MM.1S (cell line): ENCODE results near the gene SPATA17.

ENCODE experiments used
- DNase-seq: peaks from one replicate; pipeline ENCODE4 v3.0.0-alpha.2; 2015
- H2AFZ ChIP-seq: fragments of 300-600 bp; sonication (generic); 2 replicates; pipeline ENCODE4 v1.6.0; 2016; ENCODE audit warnings: antibody characterized with exemption, low read length
- H3F3A ChIP-seq: fragments of 300-600 bp; sonication (generic); 2 replicates; pipeline ENCODE4 v1.6.1; 2016; ENCODE audit warnings: mild to moderate bottlenecking, antibody characterized with exemption, low read length, moderate library complexity, mixed read lengths; ENCODE audit not compliant: insufficient read depth
- H3K27ac ChIP-seq: fragments of 300-600 bp; sonication (generic); 2 replicates; pipeline ENCODE4 v1.5.1; 2016; ENCODE audit warnings: mild to moderate bottlenecking, low read length
- H3K27me3 ChIP-seq: fragments of 300-600 bp; sonication (generic); replicated peaks from 2 replicates; pipeline ENCODE4 v1.6.0; 2016; ENCODE audit warnings: low read length; ENCODE audit not compliant: insufficient read depth
- H3K36me3 ChIP-seq: fragments of 300-600 bp; sonication (generic); replicated peaks from 2 replicates; pipeline ENCODE4 v1.6.1; 2016; ENCODE audit warnings: mild to moderate bottlenecking, low read length, mixed read lengths; ENCODE audit not compliant: insufficient read depth
- H3K4me1 ChIP-seq: fragments of 300-600 bp; sonication (generic); 2 replicates; pipeline ENCODE4 v1.6.1; 2016; ENCODE audit warnings: low read length, mixed read lengths
- H3K4me2 ChIP-seq: fragments of 300-600 bp; sonication (generic); 2 replicates; pipeline ENCODE4 v1.6.0; 2016; ENCODE audit warnings: low read depth, low read length
- H3K4me3 ChIP-seq: fragments of 300-600 bp; sonication (generic); 2 replicates; pipeline ENCODE4 v1.5.1; 2016; ENCODE audit warnings: low read length, mixed read lengths
- H3K79me2 ChIP-seq: fragments of 300-600 bp; sonication (generic); 2 replicates; pipeline ENCODE4 v1.6.1; 2016; ENCODE audit warnings: mixed run types, low read length, mixed read lengths
- H3K9ac ChIP-seq: fragments of 300-600 bp; sonication (generic); 2 replicates; pipeline ENCODE4 v1.6.1; 2016; ENCODE audit warnings: low read length, mixed read lengths
- H3K9me2 ChIP-seq: fragments of 300-600 bp; sonication (generic); replicated peaks from 2 replicates; pipeline ENCODE4 v1.6.1; 2016; ENCODE audit warnings: mild to moderate bottlenecking, low read length, mixed read lengths; ENCODE audit not compliant: insufficient read depth
- H3K9me3 ChIP-seq: fragments of 300-600 bp; sonication (generic); replicated peaks from 2 replicates; pipeline ENCODE4 v1.6.1; 2016; ENCODE audit warnings: mild to moderate bottlenecking, low read length, mixed read lengths; ENCODE audit not compliant: insufficient read depth
- H4K20me1 ChIP-seq: fragments of 300-600 bp; sonication (generic); 2 replicates; pipeline ENCODE4 v1.6.1; 2016; ENCODE audit warnings: mild to moderate bottlenecking, low read length, moderate library complexity, mixed read lengths; ENCODE audit not compliant: insufficient read depth
- EZH2 ChIP-seq: fragments of 300-600 bp; sonication (generic); optimal IDR thresholded peaks from 2 replicates; pipeline ENCODE3; 2017; ENCODE audit warnings: low read depth, mild to moderate bottlenecking, antibody characterized with exemption, low read length, mixed read lengths
- EZH2phosphoT487 ChIP-seq: fragments of 300-600 bp; sonication (generic); IDR thresholded peaks from 2 replicates; pipeline ENCODE4 v1.6.1; 2018; ENCODE audit warnings: antibody characterized with exemption, low read length
- TF ChIP-seq, protein P1 (sequence below): fragments of 300-600 bp; sonication (generic); IDR thresholded peaks from 2 replicates; pipeline ENCODE4 v1.5.1; 2016; ENCODE audit warnings: antibody characterized with exemption, low read length, mixed read lengths

The SPATA17 gene

DNA sequence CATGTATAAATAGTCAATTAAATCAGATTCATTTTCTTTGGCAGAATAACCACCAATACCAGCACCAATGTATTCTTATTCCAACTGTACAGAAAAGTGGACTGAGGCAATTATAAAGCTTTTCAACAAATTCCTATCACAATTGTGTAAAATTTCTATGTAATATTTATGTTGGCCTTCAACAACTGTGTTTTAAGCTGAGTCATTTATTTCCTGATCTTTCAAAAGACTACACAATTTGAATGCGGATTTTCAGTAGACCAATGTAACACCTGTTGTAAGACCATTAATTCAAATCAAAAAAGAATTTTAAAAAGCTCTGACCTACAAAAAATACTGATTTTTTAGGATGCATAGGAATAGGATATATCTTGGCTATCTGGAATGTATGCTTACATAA, 25.8 kb upstream of the SPATA17 start:
- no peak for TF ChIP-seq EZH2
- no peak for TF ChIP-seq EZH2phosphoT487
- TF ChIP-seq, protein P1, sequence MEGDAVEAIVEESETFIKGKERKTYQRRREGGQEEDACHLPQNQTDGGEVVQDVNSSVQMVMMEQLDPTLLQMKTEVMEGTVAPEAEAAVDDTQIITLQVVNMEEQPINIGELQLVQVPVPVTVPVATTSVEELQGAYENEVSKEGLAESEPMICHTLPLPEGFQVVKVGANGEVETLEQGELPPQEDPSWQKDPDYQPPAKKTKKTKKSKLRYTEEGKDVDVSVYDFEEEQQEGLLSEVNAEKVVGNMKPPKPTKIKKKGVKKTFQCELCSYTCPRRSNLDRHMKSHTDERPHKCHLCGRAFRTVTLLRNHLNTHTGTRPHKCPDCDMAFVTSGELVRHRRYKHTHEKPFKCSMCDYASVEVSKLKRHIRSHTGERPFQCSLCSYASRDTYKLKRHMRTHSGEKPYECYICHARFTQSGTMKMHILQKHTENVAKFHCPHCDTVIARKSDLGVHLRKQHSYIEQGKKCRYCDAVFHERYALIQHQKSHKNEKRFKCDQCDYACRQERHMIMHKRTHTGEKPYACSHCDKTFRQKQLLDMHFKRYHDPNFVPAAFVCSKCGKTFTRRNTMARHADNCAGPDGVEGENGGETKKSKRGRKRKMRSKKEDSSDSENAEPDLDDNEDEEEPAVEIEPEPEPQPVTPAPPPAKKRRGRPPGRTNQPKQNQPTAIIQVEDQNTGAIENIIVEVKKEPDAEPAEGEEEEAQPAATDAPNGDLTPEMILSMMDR, result no peak
- no peaks in the 10 kb centered on the region for H3F3A ChIP-seq
- no peaks in the 10 kb centered on the region for H3K9me2 ChIP-seq
- no peak for DNase-seq
- H2AFZ ChIP-seq, result no peak overlapping the region
- no peaks in the 10 kb centered on the region for H3K79me2 ChIP-seq
- H3K27me3 ChIP-seq, result no peaks in the 10 kb centered on the region
- H4K20me1 ChIP-seq, result no peaks in the 10 kb centered on the region
- no peak overlapping the region for H3K4me2 ChIP-seq
- H3K9ac ChIP-seq, result no peak overlapping the region
- no peak overlapping the region for H3K27ac ChIP-seq
- no peaks in the 10 kb centered on the region for H3K36me3 ChIP-seq
- H3K4me3 ChIP-seq, result no peak overlapping the region
- no peaks in the 10 kb centered on the region for H3K9me3 ChIP-seq
- H3K4me1 ChIP-seq, result no peaks in the 10 kb centered on the region

DNA sequence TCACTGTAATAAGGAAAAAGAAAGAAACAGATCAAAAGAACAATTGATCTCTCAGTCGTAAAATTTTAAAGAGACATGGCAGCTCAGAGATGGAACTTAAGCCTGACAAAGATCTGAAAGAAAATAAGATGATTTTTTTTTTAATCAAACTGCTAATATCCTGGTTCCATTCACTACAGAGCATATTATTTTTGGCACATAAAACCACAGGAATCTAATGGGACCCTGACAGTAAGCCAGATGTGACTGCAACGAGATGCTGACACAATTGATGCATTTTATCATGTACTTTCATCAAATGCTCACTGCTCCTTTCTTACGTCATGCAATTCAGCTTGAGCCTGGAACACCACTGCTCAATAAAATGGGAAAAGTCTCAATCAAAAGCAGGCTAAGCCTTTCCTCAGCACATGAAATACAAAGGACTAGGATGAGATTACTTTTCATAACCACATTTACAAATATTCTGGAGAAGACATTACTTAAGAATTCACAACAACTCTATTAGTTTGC, 16.9 kb upstream of the SPATA17 start:
- Histone ChIP-seq H3K27ac (no peak overlapping the region), H3F3A (no peaks in the 10 kb centered on the region), H3K79me2 (no peaks in the 10 kb centered on the region), H3K9ac (no peak overlapping the region), H4K20me1 (no peaks in the 10 kb centered on the region), H3K4me1 (no peaks in the 10 kb centered on the region), H3K4me3 (no peak overlapping the region), H3K4me2 (no peak overlapping the region), H2AFZ (no peak overlapping the region), H3K36me3 (no peaks in the 10 kb centered on the region; the same call in 1 of the 2 replicates), H3K27me3 (no peaks in the 10 kb centered on the region), H3K9me3 (no peaks in the 10 kb centered on the region), H3K9me2 (no peaks in the 10 kb centered on the region)
- DNase-seq, result no peak
- TF ChIP-seq EZH2 (no peak), EZH2phosphoT487 (no peak)
- TF ChIP-seq, protein P1, result no peak

DNA sequence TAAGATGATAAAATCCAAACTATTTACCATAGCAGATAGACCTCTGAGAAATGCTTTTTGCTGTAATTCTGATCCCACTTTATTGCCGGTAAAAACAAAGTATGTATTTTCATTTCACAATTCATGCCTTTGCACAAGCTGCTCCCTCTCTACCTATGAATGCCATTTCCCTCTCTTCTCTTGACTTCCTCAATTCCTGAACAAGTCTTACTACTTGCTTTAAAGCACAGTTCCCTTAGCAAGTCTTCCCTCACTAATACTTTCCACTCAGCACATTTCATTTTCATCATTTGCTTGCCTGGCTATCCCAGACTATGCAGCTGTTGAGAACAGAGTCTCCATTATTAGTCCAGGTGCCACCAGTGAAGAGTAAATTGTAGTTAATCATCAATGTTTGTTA, 14.0 kb upstream of the SPATA17 start:
- no peak overlapping the region for H3K4me2 ChIP-seq
- H3K79me2 ChIP-seq, result peaks cover 16% of the 10 kb centered on the region
- no peaks in the 10 kb centered on the region for H3K9me3 ChIP-seq
- H3K27me3 ChIP-seq, result no peaks in the 10 kb centered on the region
- no peaks in the 10 kb centered on the region for H4K20me1 ChIP-seq
- no peaks in the 10 kb centered on the region for H3F3A ChIP-seq
- no peaks in the 10 kb centered on the region for H3K4me1 ChIP-seq
- no peak overlapping the region for H3K27ac ChIP-seq
- H3K9me2 ChIP-seq, result no peaks in the 10 kb centered on the region
- H2AFZ ChIP-seq, result no peak overlapping the region
- no peak overlapping the region for H3K4me3 ChIP-seq
- DNase-seq, result no peak
- TF ChIP-seq EZH2phosphoT487 (no peak), EZH2 (no peak)
- TF ChIP-seq, protein P1, result no peak
- H3K36me3 ChIP-seq, result no peaks in the 10 kb centered on the region; the same call in 1 of the 2 replicates
- no peak overlapping the region for H3K9ac ChIP-seq
